NCI-H524 (cell line): Measurements from ENCODE around the gene TRPM4.
"Not testable (repeated sequence)": the region's sequence is repeated elsewhere in the genome, so short reads cannot be mapped to it uniquely, and the experiment has no call there.

Experiments used
- DNase-seq, 2 experiments: peaks; one replicate each; lab custom pipeline; 2025; lab: John Stamatoyannopoulos, UW

Gene TRPM4

GRCh38 chr19:49157445-49158224 lies at the start of gene TRPM4:
Gene TRPM4 (plus strand): TSS chr19:49157792. CDS start chr19:49157867, 75 bp downstream.
- DNase-seq: peak; percentile 74 to 77

DNA sequence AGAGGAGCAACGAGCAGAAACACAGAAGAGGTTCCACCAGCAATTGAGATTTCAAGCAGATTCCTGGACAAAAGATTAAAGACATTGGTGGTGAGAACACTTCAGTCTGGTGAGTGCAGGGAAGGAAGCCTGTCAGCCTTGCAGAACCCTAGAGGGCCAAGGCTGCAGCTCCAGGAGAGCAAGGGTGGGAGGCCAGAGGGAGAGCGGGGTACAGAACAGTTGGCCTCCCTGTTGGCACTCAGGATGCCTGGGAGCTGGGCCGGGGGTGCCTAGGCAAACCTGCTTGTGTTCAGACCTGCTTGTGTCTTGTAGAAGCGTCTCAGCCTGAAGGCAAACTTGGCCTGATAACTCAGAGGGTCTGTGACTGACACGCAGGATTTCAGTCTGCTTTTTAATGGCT lies 48.5 kb upstream of the TRPM4 start:
- no peak for DNase-seq

DNA sequence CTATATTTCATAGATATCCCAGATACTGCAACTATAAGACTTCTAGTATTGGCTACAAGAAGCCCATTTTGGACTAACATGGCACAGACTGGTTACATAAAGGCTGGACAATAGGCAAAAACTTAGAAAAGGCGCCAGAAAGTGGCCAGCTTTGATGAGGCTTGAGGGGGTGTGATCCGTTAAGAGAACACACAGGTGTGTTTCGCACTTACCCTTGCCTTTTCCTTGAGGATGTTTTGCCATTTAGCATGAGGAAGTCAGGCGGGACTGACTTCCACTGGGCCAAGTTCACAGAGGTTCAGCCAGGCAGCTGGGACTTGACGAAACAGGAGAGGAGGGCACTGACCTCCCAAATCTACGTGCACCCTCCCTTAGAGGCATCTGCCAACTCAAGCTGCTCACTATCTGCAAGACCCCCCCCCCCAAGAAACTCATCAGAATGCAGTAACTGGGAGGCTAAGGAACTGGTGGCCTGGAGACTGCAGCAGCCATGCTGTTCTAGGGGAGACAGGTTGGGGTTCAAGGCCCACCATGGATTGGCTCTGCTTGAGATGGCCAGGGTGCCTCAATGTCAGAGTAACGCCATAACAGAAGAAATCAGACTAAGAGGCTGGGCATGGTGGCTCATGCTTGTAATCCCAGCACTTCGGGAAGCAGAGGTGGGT lies 47.9 kb upstream of the TRPM4 start:
- DNase-seq: no peak

DNA sequence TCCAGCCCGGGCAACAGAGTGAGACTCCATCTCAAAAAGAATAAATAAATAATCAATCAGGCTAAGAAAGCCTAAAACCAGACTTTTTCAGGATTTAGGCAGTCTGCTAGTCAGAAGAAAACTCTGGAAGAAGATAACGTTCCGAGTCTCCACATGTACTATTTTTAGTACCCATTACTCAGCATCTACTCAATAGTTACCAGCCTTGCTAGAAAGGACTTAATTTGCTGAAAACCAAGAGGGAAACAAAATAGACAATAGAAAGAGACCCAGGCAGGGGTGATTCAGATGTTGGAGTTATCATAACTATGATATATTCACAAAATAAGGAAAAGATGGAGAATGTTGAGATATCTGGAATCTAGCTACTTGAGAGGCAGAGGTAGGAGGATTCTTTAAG lies 47.0 kb upstream of the TRPM4 start:
- DNase-seq: no peak

DNA sequence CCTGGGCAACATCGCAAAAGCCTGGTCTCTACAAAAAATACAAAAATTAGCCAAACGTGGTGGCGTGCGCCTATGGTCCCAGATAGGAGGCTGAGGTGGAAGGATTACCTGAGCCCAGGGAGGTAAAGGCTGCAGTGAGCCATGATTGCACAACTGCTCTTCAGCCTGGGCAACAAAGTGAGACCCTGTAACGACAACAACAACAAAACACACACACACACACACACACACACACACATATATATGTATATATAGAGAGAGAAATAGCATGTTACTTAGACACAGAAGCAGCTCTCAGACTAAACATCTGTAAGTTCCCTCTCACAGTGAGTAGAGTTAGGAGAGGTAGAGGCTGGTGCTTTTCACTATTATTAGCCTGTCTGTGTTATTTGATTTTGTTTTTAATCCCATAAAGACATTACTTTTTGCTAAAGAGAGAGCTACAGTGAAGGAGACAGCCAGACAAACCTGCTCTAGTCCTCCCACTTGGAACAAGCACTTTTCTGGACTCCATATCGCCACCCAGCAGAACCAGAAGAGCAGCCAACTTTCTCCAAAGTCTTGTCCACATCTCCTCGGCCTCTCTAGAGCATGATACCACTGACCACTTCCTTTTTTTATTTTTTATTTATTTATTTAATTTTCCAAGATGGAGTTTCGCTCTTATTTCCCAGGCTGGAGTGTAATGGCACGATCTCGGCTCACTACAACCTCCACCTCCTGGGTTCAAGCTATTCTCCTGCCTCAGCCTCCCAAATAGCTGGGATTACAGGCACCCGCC lies 46.2 kb upstream of the TRPM4 start:
- no peak for DNase-seq

DNA sequence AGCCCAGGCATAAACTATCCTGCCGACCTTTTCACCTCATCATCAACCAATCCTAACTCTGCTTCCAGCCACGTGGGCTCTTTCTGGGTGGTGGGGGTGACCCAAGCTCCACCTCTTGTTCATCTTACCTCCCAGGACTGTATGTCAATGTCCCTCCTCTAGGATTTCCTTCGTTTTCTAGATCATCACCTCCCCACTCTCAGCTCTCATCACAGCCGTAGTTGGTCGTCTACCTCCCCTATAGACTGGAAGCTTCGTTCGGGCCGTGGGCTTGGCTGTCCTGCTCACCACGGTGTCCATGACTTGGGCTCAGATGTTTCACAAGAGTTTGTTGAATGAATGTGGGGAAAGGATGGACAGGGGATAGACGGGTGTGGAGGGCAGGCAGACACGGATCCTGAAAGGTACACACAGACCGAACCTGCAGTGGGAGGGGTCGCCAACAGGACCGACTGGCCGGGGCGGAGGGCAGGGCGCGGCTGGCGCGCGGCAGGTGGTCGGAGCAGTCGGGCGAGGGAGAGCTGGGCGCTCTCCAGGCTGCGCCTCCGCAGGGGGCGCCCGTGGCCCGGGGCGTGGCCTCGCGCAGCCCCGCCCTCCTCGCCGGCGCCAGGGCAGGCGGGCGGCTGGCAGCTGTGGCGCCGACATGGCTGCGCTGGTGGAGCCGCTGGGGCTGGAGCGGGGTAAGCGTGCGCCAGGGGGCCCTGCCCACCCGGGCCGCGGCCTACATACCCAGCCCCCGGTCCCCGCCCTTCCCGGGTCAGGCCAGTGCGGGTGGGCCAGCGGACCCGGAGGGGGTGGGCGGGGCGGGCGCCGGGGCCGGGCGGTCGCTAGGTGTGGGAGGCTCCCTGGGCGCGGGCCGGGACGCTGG lies 43.6 kb upstream of the TRPM4 start, which contains the start of gene LIN7B:
Gene LIN7B (plus strand): TSS at position 609 of the 868 bp plus-strand sequence. CDS start 35 bp downstream, at position 644.
- peak; percentile 59 to 88 for DNase-seq

DNA sequence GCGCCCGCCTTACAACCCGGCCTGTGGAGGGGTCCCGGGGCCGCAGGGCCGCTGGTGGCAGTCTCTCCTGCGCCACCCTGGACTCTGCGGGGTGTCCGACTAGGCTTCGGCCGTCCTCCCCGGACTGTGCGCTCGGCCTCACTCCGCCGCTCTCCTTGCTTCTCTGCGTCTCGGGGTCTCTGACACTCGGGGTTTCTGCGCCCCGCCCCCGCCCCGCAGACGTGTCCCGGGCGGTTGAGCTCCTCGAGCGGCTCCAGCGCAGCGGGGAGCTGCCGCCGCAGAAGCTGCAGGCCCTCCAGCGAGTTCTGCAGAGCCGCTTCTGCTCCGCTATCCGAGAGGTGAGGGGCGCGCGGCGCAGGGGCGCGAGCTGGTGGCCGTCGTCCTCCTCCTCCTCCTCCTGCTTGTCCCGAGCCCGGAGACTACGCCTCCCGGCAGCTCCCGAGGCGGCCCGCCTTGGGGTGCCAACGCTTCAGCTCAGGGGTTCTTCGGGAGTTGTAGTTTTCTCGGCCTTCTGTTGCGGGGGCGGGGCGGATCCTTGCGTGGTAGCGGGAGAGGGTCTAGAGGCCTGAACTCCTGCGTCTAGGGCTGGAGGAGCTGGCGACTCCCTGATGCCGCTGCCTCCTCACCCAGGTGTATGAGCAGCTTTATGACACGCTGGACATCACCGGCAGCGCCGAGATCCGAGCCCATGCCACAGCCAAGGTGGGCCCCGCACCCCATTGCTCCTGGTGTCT lies 42.8 kb upstream of the TRPM4 start:
- peak; percentile 30 to 80 for DNase-seq

DNA sequence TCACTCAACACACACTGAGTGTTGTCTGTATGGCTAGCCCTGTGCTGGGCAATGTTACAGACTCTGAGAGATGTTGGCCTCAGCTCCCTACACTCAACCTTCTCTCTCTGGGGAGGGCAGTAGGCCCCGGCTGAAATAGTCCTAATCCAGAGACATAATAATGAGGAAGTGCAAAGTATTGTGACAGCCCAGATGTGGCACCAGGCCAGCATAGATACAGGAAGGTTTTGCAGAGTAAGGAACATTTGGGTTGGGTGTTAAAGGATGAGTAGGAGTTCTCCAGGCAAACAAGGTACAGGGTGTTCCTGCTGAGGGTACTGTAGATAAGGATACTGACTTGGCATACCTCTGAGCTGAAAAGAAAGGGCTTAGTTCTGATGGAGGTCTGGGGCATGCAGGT lies 41.0 kb upstream of the TRPM4 start:
- no peak for DNase-seq

- no peak for DNase-seq
Measured at GRCh38 chr19:49117677-49118564, 39.7 kb upstream of the TRPM4 start.

- peak; percentile 89 to 96 for DNase-seq
Measured at GRCh38 chr19:49118565-49119410, 38.8 kb upstream of the TRPM4 start, which contains the start of gene C19orf73. Gene C19orf73 (minus strand): TSS chr19:49119143. CDS start chr19:49119022, 121 bp downstream.

- DNase-seq: no peak
Measured at GRCh38 chr19:49119411-49120324, 37.9 kb upstream of the TRPM4 start, which contains the start of gene PPFIA3. Gene PPFIA3 (plus strand): TSS chr19:49119544. CDS start chr19:49127874, 8,330 bp downstream.

- no peak for DNase-seq
Measured at GRCh38 chr19:49120325-49120683, 37.3 kb upstream of the TRPM4 start.

DNA sequence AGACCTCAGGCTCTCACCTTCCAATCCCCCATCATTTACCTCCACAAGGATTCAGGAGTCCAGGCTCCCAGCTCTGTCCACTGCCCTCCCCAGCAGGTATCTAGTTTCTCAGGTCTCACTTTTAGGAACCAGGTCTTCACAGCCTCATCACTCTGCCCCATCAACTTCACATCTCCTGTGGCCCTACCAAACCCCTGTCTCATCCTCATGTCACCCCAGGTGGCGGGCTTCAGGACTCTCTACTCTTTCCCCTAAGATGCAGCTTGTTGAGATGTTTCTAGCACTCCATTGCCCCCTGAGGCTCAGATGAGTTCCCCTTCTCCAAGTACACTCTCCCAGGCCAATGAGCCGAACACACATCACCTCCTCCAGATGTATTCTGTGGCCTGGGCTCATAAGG lies 36.7 kb upstream of the TRPM4 start:
- DNase-seq: no peak

DNA sequence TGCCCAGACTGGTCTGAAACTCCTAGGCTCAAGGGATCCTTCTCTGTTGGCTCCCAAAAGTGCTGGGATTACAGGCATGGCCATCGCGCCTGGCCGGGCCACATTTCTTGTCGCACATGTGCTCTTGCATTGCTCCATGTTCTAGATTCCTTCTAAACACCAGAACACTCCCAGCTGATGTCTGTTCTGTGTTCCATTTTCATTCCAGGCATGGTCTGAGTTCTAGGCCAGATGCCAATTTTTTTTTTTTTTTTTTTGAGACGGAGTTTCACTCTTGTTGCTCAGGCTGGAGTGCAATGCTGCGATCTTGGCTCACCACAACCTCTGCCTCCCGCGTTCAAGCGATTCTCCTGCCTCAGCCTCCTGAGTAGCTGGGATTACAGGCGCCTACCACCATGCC lies 35.8 kb upstream of the TRPM4 start:
- not testable (repeated sequence) for DNase-seq

- not testable (repeated sequence) for DNase-seq
Measured at GRCh38 chr19:49123285-49123684, 34.3 kb upstream of the TRPM4 start.

DNA sequence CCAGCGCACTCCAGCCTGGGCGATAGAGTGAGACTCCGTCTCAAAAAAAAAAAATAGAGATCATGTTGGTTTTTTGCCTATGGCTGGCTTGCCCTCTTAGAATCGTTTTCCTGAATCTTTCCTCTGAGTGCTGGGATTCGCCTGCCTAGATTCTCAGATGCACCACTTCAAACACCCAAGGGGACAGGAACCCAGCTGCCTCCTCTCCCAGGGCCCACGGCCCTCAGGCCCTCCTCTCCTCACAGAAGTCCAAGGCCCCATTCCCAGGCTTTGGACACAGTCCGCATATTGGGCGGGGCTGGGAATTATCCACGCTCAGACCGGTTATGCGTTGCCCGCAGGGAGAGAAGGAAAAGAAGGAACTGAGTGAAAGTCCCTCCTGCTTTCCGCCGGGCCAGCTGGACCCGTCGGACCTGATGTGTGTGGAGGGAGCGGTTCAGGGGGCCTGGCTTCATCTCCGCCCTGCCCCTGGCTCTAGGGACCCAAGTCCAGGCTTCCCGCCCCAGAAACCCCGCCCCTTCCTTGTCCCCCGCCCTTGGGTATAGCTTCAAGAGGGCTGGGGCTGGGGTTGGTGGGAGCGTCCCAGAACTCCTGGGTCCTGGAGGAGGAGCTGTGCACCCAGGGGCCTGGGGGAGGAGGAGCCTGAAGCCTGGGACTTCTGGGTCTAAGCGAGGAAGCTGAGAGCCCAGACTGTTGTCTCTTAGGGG lies 32.4 kb upstream of the TRPM4 start:
- no peak for DNase-seq

GRCh38 chr19:49126575-49126974 lies 31.0 kb upstream of the TRPM4 start:
- no peak for DNase-seq
